Measurements from ENCODE around the gene CNTNAP2. TPM values are rescaled to one million over a fixed set of nuclear protein-coding genes. Genes with fewer than 3 reads are reported as not detected.
"Not testable (repeated sequence)": the region's sequence is repeated elsewhere in the genome, so short reads cannot be mapped to it uniquely, and the experiment has no call there.

Gene CNTNAP2
- total RNA-seq, 1 donor from 2014 or later: 0.27 TPM

- Mint-ChIP-seq H3K9me3 (ENCODE audit: low read depth) (peaks cover 3% of the 10 kb centered on the region), H3K27ac (ENCODE audit: unreplicated experiment) (no peak overlapping the region), H3K27me3 (ENCODE audit: low read depth) (no peaks in the 10 kb centered on the region), H3K36me3 (ENCODE audit: low read depth) (no peaks in the 10 kb centered on the region), H3K4me1 (ENCODE audit: low read depth) (no peaks in the 10 kb centered on the region), H3K4me3 (ENCODE audit: unreplicated experiment) (no peak overlapping the region)
- TF ChIP-seq, protein P1, sequence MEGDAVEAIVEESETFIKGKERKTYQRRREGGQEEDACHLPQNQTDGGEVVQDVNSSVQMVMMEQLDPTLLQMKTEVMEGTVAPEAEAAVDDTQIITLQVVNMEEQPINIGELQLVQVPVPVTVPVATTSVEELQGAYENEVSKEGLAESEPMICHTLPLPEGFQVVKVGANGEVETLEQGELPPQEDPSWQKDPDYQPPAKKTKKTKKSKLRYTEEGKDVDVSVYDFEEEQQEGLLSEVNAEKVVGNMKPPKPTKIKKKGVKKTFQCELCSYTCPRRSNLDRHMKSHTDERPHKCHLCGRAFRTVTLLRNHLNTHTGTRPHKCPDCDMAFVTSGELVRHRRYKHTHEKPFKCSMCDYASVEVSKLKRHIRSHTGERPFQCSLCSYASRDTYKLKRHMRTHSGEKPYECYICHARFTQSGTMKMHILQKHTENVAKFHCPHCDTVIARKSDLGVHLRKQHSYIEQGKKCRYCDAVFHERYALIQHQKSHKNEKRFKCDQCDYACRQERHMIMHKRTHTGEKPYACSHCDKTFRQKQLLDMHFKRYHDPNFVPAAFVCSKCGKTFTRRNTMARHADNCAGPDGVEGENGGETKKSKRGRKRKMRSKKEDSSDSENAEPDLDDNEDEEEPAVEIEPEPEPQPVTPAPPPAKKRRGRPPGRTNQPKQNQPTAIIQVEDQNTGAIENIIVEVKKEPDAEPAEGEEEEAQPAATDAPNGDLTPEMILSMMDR (IDR thresholded peaks at IDR 0.05): no peak
- DNase-seq (ENCODE audit: low spot score): no peak
Measured at GRCh38 chr7:148050492-148051158, 1934.0 kb downstream of the CNTNAP2 start.

DNA sequence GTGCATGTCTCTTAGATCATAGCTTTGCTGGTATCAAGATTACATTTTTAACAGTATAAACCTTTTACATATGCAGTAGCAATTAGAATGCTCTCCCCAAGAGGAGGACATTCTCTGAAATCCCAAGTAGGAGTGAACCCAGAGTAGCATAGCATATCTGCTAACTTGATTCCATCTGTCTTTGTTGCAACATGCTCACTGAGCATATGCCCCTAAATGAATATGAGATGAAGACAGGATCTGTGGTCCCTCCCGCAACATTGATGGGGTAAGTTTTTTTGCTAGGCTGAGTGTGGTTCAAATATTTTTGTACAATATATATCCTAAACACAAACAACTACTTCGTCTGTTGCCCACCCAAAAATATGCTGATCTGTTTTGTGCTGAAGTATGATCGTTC is 1939.8 kb downstream of the CNTNAP2 start:
- TF ChIP-seq, protein P1 (IDR thresholded peaks at IDR 0.05): no peak
- H3K9me3 Mint-ChIP-seq (ENCODE audit: low read depth): no peaks in the 10 kb centered on the region
- no peaks in the 10 kb centered on the region for H3K27me3 Mint-ChIP-seq (ENCODE audit: low read depth)
- no peak overlapping the region for H3K4me3 Mint-ChIP-seq (ENCODE audit: unreplicated experiment)
- DNase-seq (ENCODE audit: low spot score): no peak
- H3K36me3 Mint-ChIP-seq (ENCODE audit: low read depth): no peaks in the 10 kb centered on the region
- no peak overlapping the region for H3K27ac Mint-ChIP-seq (ENCODE audit: unreplicated experiment)
- H3K4me1 Mint-ChIP-seq (ENCODE audit: low read depth): no peaks in the 10 kb centered on the region

- H3K4me3 Mint-ChIP-seq (ENCODE audit: unreplicated experiment): no peak overlapping the region
- H3K4me1 Mint-ChIP-seq (ENCODE audit: low read depth): no peaks in the 10 kb centered on the region
- DNase-seq (ENCODE audit: low spot score): no peak
- TF ChIP-seq, protein P1 (IDR thresholded peaks at IDR 0.05): no peak
- peaks cover under 1% of the 10 kb centered on the region for H3K36me3 Mint-ChIP-seq (ENCODE audit: low read depth)
- no peak overlapping the region for H3K27ac Mint-ChIP-seq (ENCODE audit: unreplicated experiment)
- no peaks in the 10 kb centered on the region for H3K27me3 Mint-ChIP-seq (ENCODE audit: low read depth)
- peaks cover 4% of the 10 kb centered on the region for H3K9me3 Mint-ChIP-seq (ENCODE audit: low read depth)
Measured at GRCh38 chr7:148058092-148058491, 1941.5 kb downstream of the CNTNAP2 start.

GRCh38 chr7:148058753-148059152 is 1942.2 kb downstream of the CNTNAP2 start:
- Mint-ChIP-seq H3K4me1 (ENCODE audit: low read depth) (no peaks in the 10 kb centered on the region), H3K9me3 (ENCODE audit: low read depth) (peaks cover 10% of the 10 kb centered on the region), H3K4me3 (ENCODE audit: unreplicated experiment) (no peak overlapping the region), H3K27ac (ENCODE audit: unreplicated experiment) (no peak overlapping the region), H3K27me3 (ENCODE audit: low read depth) (no peaks in the 10 kb centered on the region), H3K36me3 (ENCODE audit: low read depth) (peaks cover 2% of the 10 kb centered on the region)
- no peak for DNase-seq (ENCODE audit: low spot score)
- TF ChIP-seq, protein P1 (IDR thresholded peaks at IDR 0.05): no peak

- Mint-ChIP-seq H3K36me3 (ENCODE audit: low read depth) (peaks cover 2% of the 10 kb centered on the region), H3K27me3 (ENCODE audit: low read depth) (no peaks in the 10 kb centered on the region), H3K9me3 (ENCODE audit: low read depth) (peaks cover 27% of the 10 kb centered on the region), H3K4me3 (ENCODE audit: unreplicated experiment) (no peak overlapping the region), H3K4me1 (ENCODE audit: low read depth) (no peaks in the 10 kb centered on the region), H3K27ac (ENCODE audit: unreplicated experiment) (no peak overlapping the region)
- no peak for DNase-seq (ENCODE audit: low spot score)
- TF ChIP-seq, protein P1 (IDR thresholded peaks at IDR 0.05): no peak
Measured at GRCh38 chr7:148060724-148061123, 1944.1 kb downstream of the CNTNAP2 start.

DNA sequence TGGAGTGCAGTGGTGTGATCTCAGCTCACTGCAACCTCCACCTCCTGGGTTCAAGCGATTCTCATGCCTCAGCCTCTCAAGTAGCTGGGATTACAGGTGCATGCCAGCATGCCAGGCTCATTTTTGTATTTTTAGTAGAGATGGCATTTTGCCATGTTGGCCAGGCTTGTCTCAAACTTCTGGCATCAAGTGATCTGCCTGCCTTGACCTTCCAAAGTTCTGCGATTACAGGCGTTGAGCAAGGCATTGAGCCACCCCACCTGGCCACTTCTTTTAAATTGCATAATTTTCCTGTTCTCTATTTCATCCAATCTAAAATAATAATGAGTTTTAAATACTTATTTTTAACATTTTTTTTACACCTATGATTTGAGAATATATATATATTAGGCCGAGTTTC is 1961.5 kb downstream of the CNTNAP2 start:
- H3K4me3 Mint-ChIP-seq (ENCODE audit: unreplicated experiment); H3K27ac Mint-ChIP-seq (ENCODE audit: unreplicated experiment); H3K36me3 Mint-ChIP-seq (ENCODE audit: low read depth); H3K27me3 Mint-ChIP-seq (ENCODE audit: low read depth); H3K9me3 Mint-ChIP-seq (ENCODE audit: low read depth); DNase-seq (ENCODE audit: low spot score): not testable (repeated sequence)
- peaks cover 24% of the 10 kb centered on the region for H3K4me1 Mint-ChIP-seq (ENCODE audit: low read depth)
